OCI-LY7 (cell line): ENCODE data around the gene IGSF3.

Source experiments
- EZH2phosphoT487 ChIP-seq: fragments of 200-600 bp; sonication (generic); IDR thresholded peaks from 2 replicates; pipeline ENCODE4 v1.6.1; 2018; ENCODE audit warnings: low read depth, borderline replicate concordance, mild to moderate bottlenecking, mixed run types, antibody characterized with exemption, low read length, moderate library complexity, mixed read lengths
- TF ChIP-seq, protein P1 (sequence below): fragments of 200-600 bp; sonication (generic); conservative IDR thresholded peaks from 2 replicates; pipeline ENCODE4 v1.5.1; 2014; ENCODE audit warnings: mild to moderate bottlenecking, antibody characterized with exemption, low read length, moderate library complexity, mixed read lengths

DNA sequence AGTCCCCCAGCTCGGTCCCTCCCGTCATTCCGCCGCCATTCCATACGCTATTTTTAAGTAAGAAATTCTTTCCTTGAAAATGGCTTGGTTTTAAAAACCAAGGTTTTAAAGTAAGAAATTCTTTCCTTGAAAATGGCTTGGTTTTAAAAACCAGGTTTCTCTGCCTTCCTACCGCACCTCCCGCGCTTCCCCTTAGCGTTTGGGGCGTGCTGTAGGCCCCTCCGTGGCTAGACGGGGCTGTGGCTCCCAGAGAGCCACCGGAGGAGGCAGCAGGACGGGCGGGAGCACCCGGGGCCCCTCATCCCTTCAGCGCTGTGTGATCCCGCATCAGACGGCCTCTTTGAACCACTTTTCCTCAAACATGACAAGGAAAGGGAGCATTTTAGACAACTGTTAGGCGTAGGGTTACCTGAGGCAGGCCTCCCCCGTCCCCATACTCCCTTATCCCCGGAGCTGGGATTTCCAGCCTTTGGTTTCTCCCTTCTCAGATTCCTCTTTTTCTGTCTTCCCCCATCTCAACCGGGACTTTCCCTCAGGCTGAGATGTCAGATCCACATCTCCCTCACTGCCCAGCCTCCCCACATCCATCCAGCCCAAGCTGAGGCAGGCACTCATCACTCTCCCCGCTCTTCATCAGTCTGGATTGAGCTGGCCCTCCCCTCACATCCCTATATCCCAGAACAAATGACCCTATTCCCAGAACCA is 96.2 kb downstream of the IGSF3 start:
- TF ChIP-seq, protein P1, sequence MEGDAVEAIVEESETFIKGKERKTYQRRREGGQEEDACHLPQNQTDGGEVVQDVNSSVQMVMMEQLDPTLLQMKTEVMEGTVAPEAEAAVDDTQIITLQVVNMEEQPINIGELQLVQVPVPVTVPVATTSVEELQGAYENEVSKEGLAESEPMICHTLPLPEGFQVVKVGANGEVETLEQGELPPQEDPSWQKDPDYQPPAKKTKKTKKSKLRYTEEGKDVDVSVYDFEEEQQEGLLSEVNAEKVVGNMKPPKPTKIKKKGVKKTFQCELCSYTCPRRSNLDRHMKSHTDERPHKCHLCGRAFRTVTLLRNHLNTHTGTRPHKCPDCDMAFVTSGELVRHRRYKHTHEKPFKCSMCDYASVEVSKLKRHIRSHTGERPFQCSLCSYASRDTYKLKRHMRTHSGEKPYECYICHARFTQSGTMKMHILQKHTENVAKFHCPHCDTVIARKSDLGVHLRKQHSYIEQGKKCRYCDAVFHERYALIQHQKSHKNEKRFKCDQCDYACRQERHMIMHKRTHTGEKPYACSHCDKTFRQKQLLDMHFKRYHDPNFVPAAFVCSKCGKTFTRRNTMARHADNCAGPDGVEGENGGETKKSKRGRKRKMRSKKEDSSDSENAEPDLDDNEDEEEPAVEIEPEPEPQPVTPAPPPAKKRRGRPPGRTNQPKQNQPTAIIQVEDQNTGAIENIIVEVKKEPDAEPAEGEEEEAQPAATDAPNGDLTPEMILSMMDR, result no peak
- TF ChIP-seq EZH2phosphoT487, result no peak
